ENCODE measurements around the gene GMDS.

The GMDS gene

GRCh38 chr6:1940381-1940780, 305.0 kb downstream of the GMDS start:
- DNase-seq (ENCODE audit: low read depth), result no peak

GRCh38 chr6:1933292-1933691, 312.1 kb downstream of the GMDS start:
- DNase-seq (ENCODE audit: low read depth), result no peak

GRCh38 chr6:1931817-1932216, 313.6 kb downstream of the GMDS start:
- DNase-seq (ENCODE audit: low read depth), result no peak

GRCh38 chr6:1930356-1930755, 315.0 kb downstream of the GMDS start:
- no peak for DNase-seq (ENCODE audit: low read depth)

GRCh38 chr6:1929931-1930330, 315.5 kb downstream of the GMDS start:
- no peak for DNase-seq (ENCODE audit: low read depth)

GRCh38 chr6:1925743-1926430, 319.5 kb downstream of the GMDS start:
- DNase-seq (ENCODE audit: low read depth), result no peak

- DNase-seq (ENCODE audit: low read depth), result no peak
Measured at GRCh38 chr6:1923449-1923848, 322.0 kb downstream of the GMDS start.

- peak; percentile 19 for DNase-seq (ENCODE audit: low read depth)
Measured at GRCh38 chr6:1917626-1918371, 327.6 kb downstream of the GMDS start.

GRCh38 chr6:1916334-1917070, 328.9 kb downstream of the GMDS start:
- DNase-seq (ENCODE audit: low read depth), result no peak

- no peak for DNase-seq (ENCODE audit: low read depth)
Measured at GRCh38 chr6:1915226-1915625, 330.2 kb downstream of the GMDS start.

GRCh38 chr6:1913577-1913976, 331.8 kb downstream of the GMDS start:
- no peak for DNase-seq (ENCODE audit: low read depth)

GRCh38 chr6:1912731-1913130, 332.7 kb downstream of the GMDS start:
- DNase-seq (ENCODE audit: low read depth), result no peak

- DNase-seq (ENCODE audit: low read depth), result no peak
Measured at GRCh38 chr6:1911474-1911873, 333.9 kb downstream of the GMDS start.

- DNase-seq (ENCODE audit: low read depth), result no peak
Measured at GRCh38 chr6:1910621-1911407, 334.6 kb downstream of the GMDS start.

GRCh38 chr6:1908784-1909183, 336.6 kb downstream of the GMDS start:
- DNase-seq (ENCODE audit: low read depth), result no peak

GRCh38 chr6:1906609-1907008, 338.8 kb downstream of the GMDS start:
- DNase-seq (ENCODE audit: low read depth), result no peak

GRCh38 chr6:1906014-1906413, 339.4 kb downstream of the GMDS start:
- no peak for DNase-seq (ENCODE audit: low read depth)

- DNase-seq (ENCODE audit: low read depth), result no peak
Measured at GRCh38 chr6:1904898-1905297, 340.5 kb downstream of the GMDS start.

- no peak for DNase-seq (ENCODE audit: low read depth)
Measured at GRCh38 chr6:1904466-1904799, 341.0 kb downstream of the GMDS start.

GRCh38 chr6:1903780-1904465, 341.5 kb downstream of the GMDS start:
- no peak for DNase-seq (ENCODE audit: low read depth)

- no peak for DNase-seq (ENCODE audit: low read depth)
Measured at GRCh38 chr6:1901556-1901955, 343.8 kb downstream of the GMDS start.

- DNase-seq (ENCODE audit: low read depth), result no peak
Measured at GRCh38 chr6:1896897-1897296, 348.5 kb downstream of the GMDS start.

Data from stimulated activated CD4-positive, alpha-beta T cell treated with anti-CD3 and anti-CD28 coated beads, Interleukin-2, amount 100 ng/mL, for 4 hours (primary cell).